ENCODE data around the gene PARD3B. TPM values are rescaled to one million over a fixed set of nuclear protein-coding genes. Genes with fewer than 3 reads are reported as not detected.

The PARD3B gene
- total and polyA plus RNA-seq, 2 of the 4 experiments (the other 2 are of a cell fraction) = 3.3 to 15.6 TPM

DNA sequence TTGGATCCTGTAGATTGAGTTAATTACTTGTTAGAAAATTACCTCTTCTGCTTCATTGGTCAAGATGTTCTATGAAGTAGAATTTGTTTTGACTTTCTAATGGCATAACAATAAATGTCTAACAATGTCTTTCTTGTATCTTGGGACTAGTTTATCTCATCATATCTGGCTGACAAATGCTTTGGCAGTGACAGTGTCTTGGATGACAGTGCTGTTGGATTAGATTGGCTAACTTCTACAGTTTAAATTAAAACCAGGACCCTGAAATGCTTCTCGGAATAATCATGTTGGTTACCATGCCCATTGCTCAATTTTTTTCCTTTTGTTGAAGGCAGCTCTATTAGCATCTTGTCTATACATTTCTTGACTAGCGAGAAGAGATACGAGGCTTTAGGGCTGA is 176.9 kb downstream of the PARD3B start:
- no peak overlapping the region for H3K23ac ChIP-seq (ENCODE audit: low read depth, low read length)
- H2BK5ac ChIP-seq (ENCODE audit: low read depth, low read length, poor library complexity, severe bottlenecking) = no peak overlapping the region
- no peaks in the 10 kb centered on the region for H3K27me3 ChIP-seq (ENCODE audit: control insufficient read depth, insufficient read depth, low read length)
- H2AFZ ChIP-seq (replicated peaks; ENCODE audit: low read length, poor library complexity) = no peak overlapping the region
- no peaks in the 10 kb centered on the region for H4K20me1 ChIP-seq (ENCODE audit: insufficient read depth, low read length)
- peaks cover 2% of the 10 kb centered on the region; the same call in 1 of the 2 replicates for H3K36me3 ChIP-seq (ENCODE audit: control insufficient read depth, insufficient read depth, low read length)
- H3K9me1 ChIP-seq (ENCODE audit: insufficient read depth, low read length) = no peaks in the 10 kb centered on the region
- no peaks in the 10 kb centered on the region for H3K9me3 ChIP-seq (ENCODE audit: control insufficient read depth, insufficient read depth, low read length)
- no TSS peak for BruUV-seq (replicated peaks)
- no peak overlapping the region for H2BK120ac ChIP-seq (ENCODE audit: low read depth, low read length)
- in situ Hi-C loops (cut with MboI; ENCODE audit: low sequenced_read_pairs) = no loop called here
- H2AK9ac ChIP-seq (replicated peaks; ENCODE audit: low read depth, low read length, poor library complexity) = no peak overlapping the region
- TF ChIP-seq, protein P1, sequence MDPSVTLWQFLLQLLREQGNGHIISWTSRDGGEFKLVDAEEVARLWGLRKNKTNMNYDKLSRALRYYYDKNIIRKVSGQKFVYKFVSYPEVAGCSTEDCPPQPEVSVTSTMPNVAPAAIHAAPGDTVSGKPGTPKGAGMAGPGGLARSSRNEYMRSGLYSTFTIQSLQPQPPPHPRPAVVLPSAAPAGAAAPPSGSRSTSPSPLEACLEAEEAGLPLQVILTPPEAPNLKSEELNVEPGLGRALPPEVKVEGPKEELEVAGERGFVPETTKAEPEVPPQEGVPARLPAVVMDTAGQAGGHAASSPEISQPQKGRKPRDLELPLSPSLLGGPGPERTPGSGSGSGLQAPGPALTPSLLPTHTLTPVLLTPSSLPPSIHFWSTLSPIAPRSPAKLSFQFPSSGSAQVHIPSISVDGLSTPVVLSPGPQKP (IDR thresholded peaks at IDR 0.05; ENCODE audit: borderline replicate concordance, low read depth, low read length) = no peak
- TF ChIP-seq RCOR1 (IDR thresholded peaks at IDR 0.05; ENCODE audit: insufficient replicate concordance, low read length) (no peak), SMC3 (IDR thresholded peaks at IDR 0.05; ENCODE audit: low read depth, low read length) (no peak), MAFK (IDR thresholded peaks at IDR 0.05; ENCODE audit: low read depth, low read length) (no peak), CEBPB (IDR thresholded peaks at IDR 0.05; ENCODE audit: low read depth, low read length) (no peak), RAD21 (IDR thresholded peaks at IDR 0.05; ENCODE audit: low read length) (no peak)
- TF ChIP-seq, protein P2, sequence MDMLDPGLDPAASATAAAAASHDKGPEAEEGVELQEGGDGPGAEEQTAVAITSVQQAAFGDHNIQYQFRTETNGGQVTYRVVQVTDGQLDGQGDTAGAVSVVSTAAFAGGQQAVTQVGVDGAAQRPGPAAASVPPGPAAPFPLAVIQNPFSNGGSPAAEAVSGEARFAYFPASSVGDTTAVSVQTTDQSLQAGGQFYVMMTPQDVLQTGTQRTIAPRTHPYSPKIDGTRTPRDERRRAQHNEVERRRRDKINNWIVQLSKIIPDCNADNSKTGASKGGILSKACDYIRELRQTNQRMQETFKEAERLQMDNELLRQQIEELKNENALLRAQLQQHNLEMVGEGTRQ (IDR thresholded peaks at IDR 0.05; ENCODE audit: low read depth, low read length) = no peak
- H3K79me1 ChIP-seq (ENCODE audit: low read depth in 1 of 2, low read length in 2 of 2) = peaks cover 8 to 11% of the 10 kb centered on the region in 2 experiments; a peak in 3 of 4 replicates
- H3K9ac ChIP-seq (ENCODE audit: low read depth, low read length) = no peak overlapping the region
- no peak overlapping the region for H3K14ac ChIP-seq (replicated peaks; ENCODE audit: low read depth, low read length)
- POLR2A ChIA-PET (ENCODE audit: unreplicated experiment) = no interaction called here
- H2BK20ac ChIP-seq (ENCODE audit: low read depth, low read length) = no peak overlapping the region
- no peak overlapping the region for H4K91ac ChIP-seq (ENCODE audit: insufficient read depth, low read depth, low read length)
- no peak overlapping the region for H3K27ac ChIP-seq (ENCODE audit: insufficient read depth, low read length)
- no peak overlapping the region for H3K18ac ChIP-seq (ENCODE audit: low read depth, low read length)
- ATAC-seq (ENCODE audit: low read depth) (no peak), DNase-seq (no peak)
- no peak overlapping the region for H4K8ac ChIP-seq (ENCODE audit: low read depth in 2 of 2, low read length in 2 of 2)
- H2BK15ac ChIP-seq (ENCODE audit: low read depth, low read length) = no peak overlapping the region
- dilution Hi-C loops (cut with HindIII; ENCODE audit: low sequenced_read_pairs, unreplicated experiment) = no loop called here
- H3K4ac ChIP-seq (ENCODE audit: low read depth, low read length) = no peak overlapping the region
- H3K4me2 ChIP-seq (ENCODE audit: low read depth, low read length) = no peak overlapping the region
- H4K5ac ChIP-seq (ENCODE audit: low read depth, low read length) = no peak overlapping the region
- intact Hi-C loops (cut with micrococcal nuclease) = no loop called here
- no peak overlapping the region for H3K56ac ChIP-seq (ENCODE audit: extremely low read depth, insufficient read depth, low read length)
- no peaks in the 10 kb centered on the region for H3K4me1 ChIP-seq (ENCODE audit: control insufficient read depth, insufficient read depth, low read length)
- no peak overlapping the region for H2AK5ac ChIP-seq (ENCODE audit: low read depth, low read length)
- WGBS, 2 experiments (ENCODE audit: extremely low coverage in 2 of 2, insufficient read length in 1 of 2) = no CpG with 5 or more reads among the region's 3 CpGs
- CTCF ChIA-PET = interaction anchor here (0.6 kb wide), 1 partner anchor 30 kb away, joined by 3 read pairs; no protein-coding TSS in a partner anchor
- no peak overlapping the region for H3K4me3 ChIP-seq (ENCODE audit: insufficient read depth, low read depth, low read length)
